GM23248 (cell line): ENCODE results near the gene NINL. TPM values are rescaled to one million over a fixed set of nuclear protein-coding genes. Genes with fewer than 3 reads are reported as not detected.
"Not testable (repeated sequence)": the region's sequence is repeated elsewhere in the genome, so short reads cannot be mapped to it uniquely, and the experiment has no call there.

Experiments used
- DNase-seq: peaks from one replicate; pipeline ENCODE4 v3.0.0-alpha.2; 2015
- H2AFZ ChIP-seq: fragments of 200-600 bp; sonication (generic); 2 replicates; pipeline ENCODE4 v1.6.1; 2016; ENCODE audit warnings: antibody characterized with exemption
- H3F3A ChIP-seq: fragments of 200-600 bp; sonication (generic); 2 replicates; pipeline ENCODE4 v1.6.1; 2016; ENCODE audit warnings: mild to moderate bottlenecking, antibody characterized with exemption, mixed run types; ENCODE audit not compliant: insufficient read depth
- H3K27ac ChIP-seq: fragments of 200-600 bp; sonication (generic); 2 replicates; pipeline ENCODE4 v1.5.1; 2016; ENCODE audit warnings: mild to moderate bottlenecking
- H3K27me3 ChIP-seq: fragments of 200-600 bp; sonication (generic); replicated peaks from 2 replicates; pipeline ENCODE4 v1.6.1; 2016; ENCODE audit warnings: mild to moderate bottlenecking; ENCODE audit not compliant: insufficient read depth
- H3K36me3 ChIP-seq: fragments of 200-600 bp; sonication (generic); 2 replicates; pipeline ENCODE4 v1.6.1; 2016; ENCODE audit warnings: low read depth, mild to moderate bottlenecking
- H3K4me1 ChIP-seq: fragments of 200-600 bp; sonication (generic); 2 replicates; pipeline ENCODE4 v1.6.1; 2016; ENCODE audit warnings: mild to moderate bottlenecking; ENCODE audit not compliant: insufficient read depth
- H3K4me2 ChIP-seq: fragments of 200-600 bp; sonication (generic); one replicate; pipeline ENCODE4 v1.6.1; 2016; ENCODE audit warnings: mild to moderate bottlenecking; ENCODE audit not compliant: unreplicated experiment
- H3K4me3 ChIP-seq: fragments of 200-600 bp; sonication (generic); 2 replicates; pipeline ENCODE4 v1.5.1; 2016; ENCODE audit warnings: mild to moderate bottlenecking
- H3K79me2 ChIP-seq: fragments of 200-600 bp; sonication (generic); 2 replicates; pipeline ENCODE4 v1.6.1; 2016; ENCODE audit warnings: mild to moderate bottlenecking; ENCODE audit not compliant: insufficient read depth
- H3K9ac ChIP-seq: fragments of 200-600 bp; sonication (generic); 2 replicates; pipeline ENCODE4 v1.6.1; 2016; ENCODE audit warnings: mild to moderate bottlenecking
- H3K9me2 ChIP-seq: fragments of 200-600 bp; sonication (generic); 2 replicates; pipeline ENCODE4 v1.6.1; 2016; ENCODE audit warnings: mixed run types, mild to moderate bottlenecking, moderate library complexity; ENCODE audit not compliant: insufficient read depth
- H3K9me3 ChIP-seq: fragments of 200-600 bp; sonication (generic); one replicate; pipeline ENCODE4 v1.6.1; 2017; ENCODE audit warnings: low read depth
- H4K20me1 ChIP-seq: fragments of 200-600 bp; sonication (generic); 2 replicates; pipeline ENCODE4 v1.6.0; 2016; ENCODE audit not compliant: insufficient read depth
- EZH2 ChIP-seq: fragments of 200-600 bp; sonication (generic); IDR thresholded peaks from 2 replicates; pipeline ENCODE4 v1.6.1; 2018; ENCODE audit warnings: antibody characterized with exemption, mild to moderate bottlenecking; ENCODE audit not compliant: insufficient read depth, poor library complexity, severe bottlenecking
- EZH2phosphoT487 ChIP-seq: fragments of 200-600 bp; sonication (generic); IDR thresholded peaks from 2 replicates; pipeline ENCODE4 v1.6.1; 2018; ENCODE audit warnings: antibody characterized with exemption, moderate library complexity, mild to moderate bottlenecking, low read depth; ENCODE audit not compliant: insufficient read depth
- WGBS, 2 experiments: methylation state at CpG; one replicate each; pipeline ENCODE4 v1.1.6; 2015 to 2017; ENCODE audit warnings: low lambda C conversion rate in 2 of 2, low coverage in 1 of 2; ENCODE audit errors: missing lambda C conversion rate in 2 of 2; 5-methylcytosine and 5-hydroxymethylcytosine counted together
- in situ Hi-C: fragments of 300-500 bp; cut with MboI; formaldehyde crosslinking; loops from 2 replicates; pipeline ENCODE4 v1.15.0; 2020
- polyA plus RNA-seq: library from polyadenylated mRNA; unstranded; fragments of >200 nt; fragmentation: Nextera tagmentation; extraction: Ambion mirVana; gene quantifications from 2 replicates; pipeline ENCODE4 v1.2.1, GENCODE V29; 2016
- total RNA-seq: library from RNA; depleted of rRNA; stranded (reverse); fragments of >200 nt; shearing (Covaris generic); gene quantifications from 2 replicates; pipeline ENCODE4 v1.2.3, GENCODE V29; 2014; rRNA removed

NINL gene
- total RNA-seq (3.4 and 10.2 TPM in 2 replicates), polyA plus RNA-seq (1.9 and 2.6 TPM in 2 replicates)

DNA sequence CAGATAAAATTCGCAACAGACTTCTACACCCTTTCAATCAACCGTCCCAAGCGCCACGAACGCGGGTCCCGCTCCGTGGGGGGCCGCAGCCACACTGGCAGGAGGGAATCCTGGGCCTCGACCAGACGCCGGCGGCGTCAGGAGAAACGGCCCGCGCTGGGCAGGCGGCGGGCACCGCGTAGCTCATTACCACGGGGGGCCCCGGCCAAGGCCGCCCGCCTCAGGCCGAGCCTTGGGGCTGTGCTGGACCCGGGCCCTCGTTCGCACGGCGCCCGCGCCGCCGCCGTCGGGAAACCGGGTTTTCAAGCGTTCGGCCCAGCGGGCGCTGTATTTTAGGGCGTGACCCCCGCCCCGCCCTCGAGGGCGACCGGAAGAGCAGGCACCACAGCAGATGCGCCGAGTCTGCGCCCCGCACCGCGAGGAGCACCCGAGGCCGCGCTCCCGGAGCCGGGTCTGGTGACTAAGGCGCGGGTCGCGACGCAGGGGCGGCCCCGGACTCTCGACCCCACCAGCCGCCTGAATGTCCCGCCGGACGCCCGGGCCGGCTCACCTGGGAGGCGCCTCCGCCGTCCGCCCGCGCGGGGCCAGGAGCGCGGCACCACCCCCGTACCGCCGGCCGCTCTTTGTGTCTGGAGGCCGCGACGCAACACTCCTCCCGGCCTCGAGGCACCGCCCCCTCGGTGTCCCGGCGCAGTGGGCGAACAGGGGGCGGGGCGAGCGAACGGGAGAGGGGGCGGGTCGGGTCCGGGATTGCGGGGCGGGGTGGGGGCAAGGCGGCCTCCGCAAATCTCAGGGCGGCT is at the start of gene NINL:
Gene NINL, minus strand, starts transcription at position 627 of the 800 bp plus-strand sequence. CDS start 58,944 bp downstream, outside the sequence.
- Histone ChIP-seq H3K9ac (peak within 1 kb of the TSS; percentile 81), H2AFZ (peak within 1 kb of the TSS; percentile 94), H3K9me3 (no peaks in the 10 kb centered on the region), H3K4me3 (peak within 1 kb of the TSS; percentile 76), H3F3A (no peaks in the 10 kb centered on the region), H3K27ac (no peak within 1 kb of the TSS), H3K36me3 (no peaks in the 10 kb centered on the region), H4K20me1 (no peaks in the 10 kb centered on the region), H3K79me2 (peaks cover 34% of the 10 kb centered on the region), H3K4me1 (peaks cover 7% of the 10 kb centered on the region; the same call in 1 of the 2 replicates), H3K9me2 (no peaks in the 10 kb centered on the region), H3K27me3 (no peaks in the 10 kb centered on the region), H3K4me2 (peak within 1 kb of the TSS; percentile 87)
- no peak for TF ChIP-seq EZH2
- TF ChIP-seq EZH2phosphoT487, result no peak
- in situ Hi-C loops, result no loop called here
- DNase-seq, result peak; percentile 81
- 1% methylated on average over 60 to 87 of the region's 108 CpGs for WGBS, 2 experiments

DNA sequence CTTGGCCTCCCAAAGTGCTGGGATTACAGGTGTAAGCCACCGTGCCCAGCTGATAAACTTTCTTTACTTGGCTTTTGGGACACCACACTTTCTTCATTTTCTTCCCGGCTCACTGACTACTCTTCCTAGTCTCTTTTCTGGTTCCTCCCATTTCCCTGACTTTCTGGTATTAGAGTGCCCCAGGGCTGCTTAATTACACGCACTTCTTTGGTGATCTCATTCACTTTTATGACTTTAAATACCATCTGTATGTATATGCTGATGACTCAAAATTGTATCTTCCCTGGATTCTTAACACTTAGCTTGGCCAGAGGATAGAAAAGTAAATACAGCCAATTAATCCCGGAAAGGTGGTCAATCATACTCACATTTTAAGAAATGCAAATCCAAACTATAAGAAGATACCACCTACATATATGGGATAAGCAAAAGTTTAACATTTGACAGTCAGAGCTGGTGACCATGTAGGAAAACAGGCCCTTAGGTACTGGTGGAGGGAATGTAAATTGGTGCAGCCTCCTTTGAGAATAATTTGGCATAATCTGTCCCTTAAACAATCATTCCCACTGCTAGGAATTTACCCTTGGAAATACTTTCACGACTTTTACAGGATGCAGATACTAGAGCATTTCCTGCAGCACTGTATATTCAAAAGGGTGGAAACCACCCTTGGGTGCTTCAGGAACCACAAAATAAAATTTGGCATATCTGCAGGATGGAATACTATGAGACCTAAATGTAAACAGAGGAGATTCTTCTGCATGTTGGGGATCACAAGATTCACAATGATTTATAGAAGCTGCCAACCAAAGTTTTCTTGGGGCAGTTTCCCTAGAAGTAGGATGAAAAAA is 47.8 kb upstream of the NINL start:
- WGBS, 2 experiments, result 48 to 52% methylated on average over 5 of the region's 5 CpGs
- Histone ChIP-seq H3K27ac (peak overlapping the region; percentile 14; the same call in 1 of the 2 replicates), H3K4me1 (peaks cover 12% of the 10 kb centered on the region), H3F3A (peaks cover 10% of the 10 kb centered on the region; the same call in 1 of the 2 replicates), H3K79me2 (no peaks in the 10 kb centered on the region), H3K9me2 (no peaks in the 10 kb centered on the region), H4K20me1 (no peaks in the 10 kb centered on the region), H3K27me3 (no peaks in the 10 kb centered on the region), H3K4me2 (no peak overlapping the region), H3K9ac (no peak overlapping the region), H3K9me3 (no peaks in the 10 kb centered on the region), H3K4me3 (no peak overlapping the region), H2AFZ (no peak overlapping the region), H3K36me3 (peaks cover 3% of the 10 kb centered on the region; the same call in 1 of the 2 replicates)
- in situ Hi-C loops, result no loop called here
- no peak for TF ChIP-seq EZH2phosphoT487
- TF ChIP-seq EZH2, result no peak
- peak; percentile 80 for DNase-seq

DNA sequence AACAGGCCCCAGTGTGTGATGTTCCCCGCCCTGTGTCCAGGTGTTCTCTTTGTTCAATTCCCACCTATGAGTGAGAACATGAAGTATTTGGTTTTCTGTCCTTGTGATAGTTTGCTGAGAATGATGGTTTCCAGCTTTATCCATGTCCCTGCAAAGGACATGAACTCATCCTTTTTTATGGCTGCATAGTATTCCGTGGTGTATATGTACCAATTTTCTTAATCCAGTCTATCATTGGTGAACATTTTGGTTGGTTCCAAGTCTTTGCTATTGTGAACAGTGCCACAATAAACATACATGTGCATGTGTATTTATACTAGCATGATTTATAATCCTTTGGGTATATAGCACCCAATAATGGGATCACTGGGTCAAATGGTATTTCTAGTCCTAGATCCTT is 45.3 kb upstream of the NINL start:
- H3K36me3 ChIP-seq, in situ Hi-C loops, H3K79me2 ChIP-seq, H3K4me2 ChIP-seq, H3K9me2 ChIP-seq, H3K27me3 ChIP-seq, DNase-seq, H3K9ac ChIP-seq, H3K27ac ChIP-seq, H3K9me3 ChIP-seq, H2AFZ ChIP-seq, H3K4me3 ChIP-seq, H4K20me1 ChIP-seq: not testable (repeated sequence)
- 94 to 100% methylated on average over 2 of the region's 2 CpGs for WGBS, 2 experiments
- H3K4me1 ChIP-seq, result peaks cover 12% of the 10 kb centered on the region
- peaks cover 10% of the 10 kb centered on the region; the same call in 1 of the 2 replicates for H3F3A ChIP-seq

DNA sequence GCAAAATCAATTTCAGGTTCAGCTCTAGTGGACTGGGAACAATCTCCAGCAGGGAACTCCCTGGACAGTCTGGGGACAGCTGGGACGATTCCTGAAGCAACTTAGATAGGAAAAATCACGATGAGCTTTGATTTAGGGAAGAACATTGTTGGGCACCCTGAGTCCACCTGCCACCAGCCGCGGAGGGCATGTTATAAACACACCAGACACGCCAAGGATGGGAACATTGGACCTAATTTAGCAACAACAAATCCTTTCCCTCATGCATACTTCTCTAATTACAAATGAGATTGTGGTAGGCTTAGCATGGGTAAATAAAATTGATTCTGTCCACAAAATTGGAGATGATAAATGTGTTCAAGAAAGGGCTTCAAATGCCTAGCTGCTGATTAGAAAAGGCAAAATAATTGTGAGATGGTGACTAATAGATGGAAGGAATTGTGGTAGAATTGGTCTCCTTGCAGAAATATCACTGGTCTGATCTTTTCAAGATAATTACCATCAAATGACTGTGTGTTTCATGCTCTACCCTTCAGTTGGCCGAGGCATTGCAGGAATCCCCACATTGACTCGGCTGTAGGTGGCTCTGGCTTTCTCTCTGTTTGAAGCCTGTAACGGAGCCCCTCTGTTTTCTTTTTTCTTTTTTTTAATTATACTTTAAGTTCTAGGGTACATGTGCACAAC is 44.6 kb upstream of the NINL start:
- 0 out of 2 replicates have a peak, but pooled peaks cover 10% of the 10 kb centered on the region for H3K79me2 ChIP-seq
- no peak overlapping the region for H3K27ac ChIP-seq
- no peaks in the 10 kb centered on the region for H3K9me3 ChIP-seq
- DNase-seq, result no peak
- no peaks in the 10 kb centered on the region for H3K27me3 ChIP-seq
- H3K4me3 ChIP-seq, result no peak overlapping the region
- in situ Hi-C loops, result no loop called here
- no peaks in the 10 kb centered on the region for H3K9me2 ChIP-seq
- peaks cover 12% of the 10 kb centered on the region for H3K4me1 ChIP-seq
- no peak for TF ChIP-seq EZH2
- no peak for TF ChIP-seq EZH2phosphoT487
- no peak overlapping the region for H3K4me2 ChIP-seq
- H2AFZ ChIP-seq, result no peak overlapping the region
- no peaks in the 10 kb centered on the region for H4K20me1 ChIP-seq
- peaks cover 2% of the 10 kb centered on the region; the same call in 1 of the 2 replicates for H3K36me3 ChIP-seq
- H3F3A ChIP-seq, result peaks cover 10% of the 10 kb centered on the region; the same call in 1 of the 2 replicates
- no peak overlapping the region for H3K9ac ChIP-seq
- WGBS, 2 experiments, result 77 to 81% methylated on average over 8 of the region's 8 CpGs
